Retinal pigment epithelial cell (primary cell): Measurements from ENCODE around the gene RACGAP1.
"Not testable (repeated sequence)": the region's sequence is repeated elsewhere in the genome, so short reads cannot be mapped to it uniquely, and the experiment has no call there.

Source experiments
- DNase-seq: peaks from one replicate; pipeline ENCODE4 v3.0.0-alpha.2; 2010; ENCODE audit warnings: low read depth
- H3K4me3 ChIP-seq: 2 replicates; pipeline ENCODE4 v1.5.1; 2011; ENCODE audit warnings: mild to moderate bottlenecking, low read length, control low read depth, moderate library complexity
- TF ChIP-seq, protein P1 (sequence below): conservative IDR thresholded peaks from 2 replicates; pipeline ENCODE4 v1.5.1; 2011; ENCODE audit warnings: low read depth, low read length, control low read depth, inconsistent platforms

Gene RACGAP1

DNA sequence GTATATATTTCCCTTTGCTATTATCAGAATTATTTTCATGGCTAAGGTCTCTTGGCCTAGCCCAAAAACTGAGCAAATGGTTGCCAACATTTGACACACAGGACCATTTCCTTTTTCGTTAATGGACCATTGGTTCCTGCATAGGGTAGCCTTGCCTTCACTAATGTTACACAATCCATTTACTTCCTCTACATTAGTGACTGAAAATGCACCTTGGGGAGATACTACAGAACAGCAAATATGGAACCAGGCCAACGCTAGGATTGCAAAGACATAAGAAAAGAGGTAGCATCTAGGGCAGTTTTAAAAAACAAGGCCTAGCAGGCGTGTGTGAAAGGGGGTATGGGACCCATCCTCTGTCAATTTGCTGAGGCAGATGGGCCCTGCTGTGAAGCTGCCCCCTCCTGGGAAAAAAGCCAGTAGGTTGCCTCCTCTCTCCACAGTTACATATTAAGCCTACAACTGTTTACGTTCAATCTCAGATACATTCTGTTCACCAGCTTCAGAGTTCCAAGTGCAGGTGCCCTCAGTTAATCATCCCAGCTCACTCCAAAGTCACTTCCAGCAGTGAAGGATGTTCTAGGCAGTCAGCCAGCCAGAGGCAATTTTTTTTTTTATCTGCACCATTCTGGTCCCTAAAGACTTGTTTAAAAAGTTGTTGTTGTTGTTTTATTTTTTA is 37.5 kb downstream of the RACGAP1 start:
- no peak for DNase-seq
- TF ChIP-seq, protein P1, sequence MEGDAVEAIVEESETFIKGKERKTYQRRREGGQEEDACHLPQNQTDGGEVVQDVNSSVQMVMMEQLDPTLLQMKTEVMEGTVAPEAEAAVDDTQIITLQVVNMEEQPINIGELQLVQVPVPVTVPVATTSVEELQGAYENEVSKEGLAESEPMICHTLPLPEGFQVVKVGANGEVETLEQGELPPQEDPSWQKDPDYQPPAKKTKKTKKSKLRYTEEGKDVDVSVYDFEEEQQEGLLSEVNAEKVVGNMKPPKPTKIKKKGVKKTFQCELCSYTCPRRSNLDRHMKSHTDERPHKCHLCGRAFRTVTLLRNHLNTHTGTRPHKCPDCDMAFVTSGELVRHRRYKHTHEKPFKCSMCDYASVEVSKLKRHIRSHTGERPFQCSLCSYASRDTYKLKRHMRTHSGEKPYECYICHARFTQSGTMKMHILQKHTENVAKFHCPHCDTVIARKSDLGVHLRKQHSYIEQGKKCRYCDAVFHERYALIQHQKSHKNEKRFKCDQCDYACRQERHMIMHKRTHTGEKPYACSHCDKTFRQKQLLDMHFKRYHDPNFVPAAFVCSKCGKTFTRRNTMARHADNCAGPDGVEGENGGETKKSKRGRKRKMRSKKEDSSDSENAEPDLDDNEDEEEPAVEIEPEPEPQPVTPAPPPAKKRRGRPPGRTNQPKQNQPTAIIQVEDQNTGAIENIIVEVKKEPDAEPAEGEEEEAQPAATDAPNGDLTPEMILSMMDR = no peak

DNA sequence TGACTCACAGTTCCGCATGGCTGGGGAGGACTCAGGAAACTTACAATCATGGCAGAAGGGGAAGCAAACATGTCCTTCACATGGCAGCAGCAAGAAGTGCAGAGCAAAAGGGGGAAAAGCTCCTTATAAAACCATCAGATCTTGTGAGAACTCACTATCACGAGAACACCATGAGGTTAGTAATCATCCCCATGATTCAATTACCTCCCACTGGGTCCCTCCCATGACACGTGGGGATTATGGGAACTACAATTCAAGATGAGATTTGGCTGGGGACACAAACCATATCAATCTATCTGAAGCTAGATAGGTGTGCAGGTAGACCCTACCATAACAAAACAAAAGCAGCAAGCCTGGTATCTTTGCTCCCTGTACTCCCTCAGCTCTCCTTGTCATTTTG is 38.8 kb downstream of the RACGAP1 start:
- not testable (repeated sequence) for H3K4me3 ChIP-seq, DNase-seq

More for the DNA sequence above, 37.5 kb downstream of the RACGAP1 start:
- no peak overlapping the region for H3K4me3 ChIP-seq

DNA sequence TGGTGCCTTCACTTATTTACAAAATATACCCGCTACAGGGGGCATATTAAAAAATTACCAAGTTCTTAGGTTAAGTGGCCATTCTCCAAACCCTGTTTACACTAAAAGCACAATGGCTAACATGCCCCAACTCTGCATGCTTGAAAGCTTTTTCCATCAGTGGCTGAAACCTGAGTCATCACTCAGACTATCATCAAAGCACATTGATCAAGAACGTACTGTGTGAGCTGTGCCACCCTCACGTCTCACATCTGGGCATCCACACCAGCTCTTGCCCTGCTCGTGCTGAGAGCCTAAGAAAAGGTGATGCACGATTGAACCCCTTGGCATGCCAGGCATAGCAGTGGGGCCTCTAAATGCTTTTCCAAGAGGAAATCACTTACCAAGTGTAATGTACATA is 39.3 kb downstream of the RACGAP1 start:
- no peak overlapping the region for H3K4me3 ChIP-seq
- DNase-seq = no peak
- TF ChIP-seq, protein P1 = no peak

DNA sequence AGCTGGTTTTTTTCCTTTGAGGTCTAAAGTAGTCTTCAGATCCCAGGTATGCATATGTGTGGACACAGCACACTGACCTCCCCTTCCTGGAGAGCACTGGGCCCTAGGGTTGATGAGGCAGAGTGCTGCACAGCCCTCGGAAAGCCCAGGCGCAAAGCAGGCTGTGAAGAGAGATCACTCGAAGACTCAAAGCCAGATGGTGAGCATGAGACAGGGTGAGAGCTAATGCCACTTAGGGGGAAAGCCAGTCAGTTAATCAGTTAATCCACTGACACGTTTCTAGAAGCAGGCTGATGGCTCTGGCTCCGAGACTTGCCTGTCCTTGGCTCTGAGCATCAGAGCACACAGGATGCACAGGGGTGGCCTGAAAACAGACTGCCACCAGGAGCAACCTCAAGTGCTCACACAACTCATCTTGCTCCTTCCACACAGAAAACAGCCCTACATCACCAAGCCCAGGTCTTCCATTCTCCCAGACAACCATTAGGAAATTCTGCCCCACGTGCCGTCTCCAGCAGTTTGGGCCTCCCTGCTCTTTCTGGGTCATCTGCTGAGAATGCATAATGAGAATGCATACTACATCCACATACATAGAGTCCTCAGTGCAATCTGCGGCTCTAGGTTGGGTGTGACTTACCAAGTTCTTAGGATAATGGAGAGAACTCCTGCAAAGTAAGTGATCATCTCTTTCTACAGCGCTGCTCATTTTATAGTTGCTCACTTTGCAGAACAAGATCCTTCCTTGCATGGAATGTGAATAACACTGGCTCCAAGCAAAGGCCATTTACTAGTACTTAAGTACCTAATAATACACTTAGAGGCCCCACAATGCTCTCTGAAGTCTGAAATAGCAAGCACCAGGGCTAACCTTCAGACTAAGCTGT is 40.6 kb downstream of the RACGAP1 start:
- no peak overlapping the region for H3K4me3 ChIP-seq
- DNase-seq = no peak
- TF ChIP-seq, protein P1 = no peak

DNA sequence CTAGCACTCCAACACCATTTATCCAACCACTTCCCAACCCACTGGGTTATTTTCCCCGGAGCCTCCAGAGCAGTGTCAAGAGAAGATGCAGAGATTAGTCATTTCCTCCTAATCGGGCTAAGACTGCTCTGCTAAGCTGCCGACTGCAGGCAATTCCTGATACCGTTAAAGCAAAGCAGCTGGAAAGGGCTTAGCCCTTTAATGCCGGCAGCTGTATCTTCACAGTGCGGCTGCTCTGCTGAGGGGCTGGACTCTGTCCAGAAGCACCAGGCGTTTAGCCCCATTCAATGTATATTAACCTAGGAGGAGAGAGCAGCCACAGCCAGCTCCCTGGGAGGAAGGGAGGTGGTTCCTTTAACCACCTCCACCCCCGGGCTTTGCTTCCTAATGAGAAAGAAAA is 41.4 kb downstream of the RACGAP1 start:
- no peak overlapping the region for H3K4me3 ChIP-seq

DNA sequence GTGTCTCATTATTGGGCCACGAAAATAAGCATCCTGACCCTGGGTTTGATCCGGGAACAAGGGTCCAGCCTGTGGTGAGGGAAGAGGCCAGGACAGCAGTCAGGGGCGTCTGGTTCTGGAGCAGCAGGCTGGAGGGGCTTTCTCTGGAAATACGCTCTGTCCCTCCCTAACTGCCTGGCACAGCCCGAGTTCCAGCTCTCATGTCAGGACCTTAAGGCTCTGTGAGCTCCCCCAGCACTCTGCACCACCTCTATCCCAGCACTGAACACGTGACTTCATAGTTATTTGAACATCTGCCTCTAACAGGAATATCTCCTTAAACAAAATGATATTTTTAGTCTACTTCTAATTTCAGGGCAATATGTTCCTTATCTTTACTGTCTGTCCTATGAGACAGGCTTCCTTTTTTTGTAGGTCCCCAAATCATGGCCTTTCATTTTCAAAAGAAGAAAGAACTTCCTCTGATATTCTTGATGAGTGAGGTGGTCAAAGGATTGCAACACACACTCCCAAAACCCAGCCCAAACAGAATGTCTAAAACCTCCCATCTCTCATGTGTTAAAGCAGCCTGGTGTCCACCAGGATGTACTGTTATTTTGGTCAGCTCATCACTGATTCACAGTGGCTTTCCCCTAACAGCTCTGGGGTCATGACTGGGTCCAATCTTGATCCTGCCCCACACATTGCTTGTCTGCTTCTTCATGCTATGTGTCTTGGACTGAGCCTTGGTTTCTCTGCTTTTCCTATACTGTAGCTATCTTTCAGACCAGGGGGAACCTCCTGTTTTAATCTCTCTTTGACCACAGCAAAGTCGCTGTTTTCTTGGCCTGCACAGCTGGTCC is 42.8 kb downstream of the RACGAP1 start:
- TF ChIP-seq, protein P1 = no peak
- no peak overlapping the region for H3K4me3 ChIP-seq
- no peak for DNase-seq

More for the DNA sequence above, 41.4 kb downstream of the RACGAP1 start:
- TF ChIP-seq, protein P1 = no peak
- peak; percentile 73 for DNase-seq
